Keratinocyte (primary cell): Measurements from ENCODE around the gene GTF3C2. TPM values are rescaled to one million over a fixed set of nuclear protein-coding genes. Genes with fewer than 3 reads are reported as not detected.

Experiments
- DNase-seq: peaks from one replicate; pipeline ENCODE4 v3.0.0-alpha.2; 2011; ENCODE audit warnings: low read depth, missing footprints, low spot score
- FAIRE-seq: peaks from 2 replicates; lab custom pipeline; 2011; peaks lifted over from hg19 to GRCh38; lab: Jason Lieb, UNC
- H2AFZ ChIP-seq: 2 replicates; pipeline ENCODE4 v1.6.0; 2012; ENCODE audit warnings: low read length, control low read depth, inconsistent platforms; ENCODE audit not compliant: control insufficient read depth
- H3K27ac ChIP-seq: 2 replicates; pipeline ENCODE4 v1.5.1; 2011; ENCODE audit warnings: low read length; ENCODE audit not compliant: control insufficient read depth, insufficient read depth
- H3K27me3 ChIP-seq: 3 replicates; pipeline ENCODE4 v1.6.0; 2011; ENCODE audit warnings: low read length; ENCODE audit not compliant: control insufficient read depth, insufficient read depth; ENCODE audit errors: extremely low read depth
- H3K36me3 ChIP-seq, 2 experiments: 2 replicates in 1 of 2; 3 replicates in 1 of 2; pipeline ENCODE4 v1.5.1; 2011; ENCODE audit warnings: low read length in 2 of 2, mild to moderate bottlenecking in 1 of 2; ENCODE audit not compliant: control insufficient read depth in 2 of 2, insufficient read depth in 2 of 2; ENCODE audit errors: extremely low read depth in 1 of 2
- H3K4me1 ChIP-seq: 3 replicates; pipeline ENCODE4 v1.5.1; 2011; ENCODE audit warnings: low read length; ENCODE audit not compliant: control insufficient read depth, insufficient read depth; ENCODE audit errors: extremely low read depth
- H3K4me2 ChIP-seq: 3 replicates; pipeline ENCODE4 v1.6.0; 2011; ENCODE audit warnings: low read depth, low read length; ENCODE audit not compliant: control insufficient read depth, insufficient read depth; ENCODE audit errors: extremely low read depth
- H3K4me3 ChIP-seq, 3 experiments: fragments of 200-600 bp in 1 of 3; sonication (generic) in 1 of 3; 2 replicates in 2 of 3; 3 replicates in 1 of 3; pipeline ENCODE4 v1.5.1; 2011 to 2016; ENCODE audit warnings: low read length in 3 of 3, mild to moderate bottlenecking in 3 of 3, control low read depth in 2 of 3, inconsistent platforms in 1 of 3, low read depth in 1 of 3, mixed read lengths in 1 of 3, mixed run types in 1 of 3, moderate library complexity in 1 of 3; ENCODE audit not compliant: control insufficient read depth in 2 of 3, insufficient read depth in 2 of 3; ENCODE audit errors: extremely low read depth in 1 of 3
- H3K79me2 ChIP-seq: 2 replicates; pipeline ENCODE4 v1.6.0; 2012; ENCODE audit warnings: low read length; ENCODE audit not compliant: control insufficient read depth, insufficient read depth
- H3K9ac ChIP-seq: 3 replicates; pipeline ENCODE4 v1.6.0; 2011; ENCODE audit warnings: low read length; ENCODE audit not compliant: control insufficient read depth, insufficient read depth; ENCODE audit errors: extremely low read depth
- H3K9me1 ChIP-seq: 3 replicates; pipeline ENCODE4 v1.6.0; 2011; ENCODE audit warnings: low read length; ENCODE audit not compliant: control insufficient read depth, insufficient read depth; ENCODE audit errors: extremely low read depth
- H3K9me3 ChIP-seq: 2 replicates; pipeline ENCODE4 v1.5.1; 2012; ENCODE audit warnings: low read depth, low read length; ENCODE audit not compliant: control insufficient read depth
- H4K20me1 ChIP-seq: 3 replicates; pipeline ENCODE4 v1.6.0; 2011; ENCODE audit warnings: low read length; ENCODE audit not compliant: control insufficient read depth, insufficient read depth; ENCODE audit errors: extremely low read depth
- CTCF ChIP-seq, 3 experiments: IDR thresholded peaks in 1 of 3; conservative IDR thresholded peaks in 1 of 3; optimal IDR thresholded peaks in 1 of 3; 2 replicates in 2 of 3; 3 replicates in 1 of 3; pipeline versions ENCODE3 to v1.5.1; 2011; ENCODE audit warnings: low read length in 3 of 3, mild to moderate bottlenecking in 3 of 3, moderate library complexity in 2 of 3, control low read depth in 1 of 3, inconsistent platforms in 1 of 3; ENCODE audit not compliant: insufficient read depth in 2 of 3; ENCODE audit errors: extremely low read depth in 1 of 3
- EZH2 ChIP-seq: IDR thresholded peaks from one replicate; pipeline ENCODE4 v1.6.1; 2012; ENCODE audit warnings: inconsistent platforms, mild to moderate bottlenecking, low read length, moderate library complexity
- dilution Hi-C: fragments of 300-500 bp; cut with MboI; formaldehyde crosslinking; loops from one replicate; pipeline ENCODE4 v1.7.0; 2020; ENCODE audit warnings: low sequenced_read_pairs; ENCODE audit not compliant: extremely low pct_ligation_motif_present
- polyA plus RNA-seq, 5 experiments: library from polyadenylated mRNA; depleted of rRNA in 3 of 5; stranded (reverse) in 3 of 5; stranded (forward) in 1 of 5; unstranded in 1 of 5; fragments of >200 nt; gene quantifications; 1 replicate in 1 of 5; 2 replicates in 3 of 5; 3 replicates in 1 of 5; pipeline versions ENCODE4 v1.2.1 to v1.2.3, GENCODE V29; 2011 to 2012; ENCODE audit warnings: missing spikeins in 2 of 5, low read depth in 1 of 5, low replicate concordance in 1 of 5

The GTF3C2 gene
- polyA plus RNA-seq, 1 donor (not counting 4 experiments of a cell fraction or from before 2014, with no cell fraction given) = 53.4 TPM

GRCh38 chr2:27314709-27315108 is 41.9 kb downstream of the GTF3C2 start:
- H3K4me1 ChIP-seq = no peaks in the 10 kb centered on the region
- no peak overlapping the region for H2AFZ ChIP-seq
- H3K4me3 ChIP-seq = no peak overlapping the region
- H3K36me3 ChIP-seq = peaks cover 6 to 15% of the 10 kb centered on the region in 2 experiments
- DNase-seq = no peak
- no peaks in the 10 kb centered on the region for H3K27me3 ChIP-seq
- no peak for FAIRE-seq
- TF ChIP-seq EZH2 = no peak
- H3K9me1 ChIP-seq = no peaks in the 10 kb centered on the region
- H3K79me2 ChIP-seq = no peaks in the 10 kb centered on the region
- H4K20me1 ChIP-seq = peaks cover 6% of the 10 kb centered on the region
- H3K4me2 ChIP-seq = no peak overlapping the region
- no peak overlapping the region for H3K27ac ChIP-seq
- dilution Hi-C loops = no loop called here
- no peak overlapping the region for H3K9ac ChIP-seq
- no peaks in the 10 kb centered on the region for H3K9me3 ChIP-seq

GRCh38 chr2:27313882-27314645 is 42.5 kb downstream of the GTF3C2 start:
- Histone ChIP-seq H3K9me3 (no peaks in the 10 kb centered on the region), H3K27me3 (no peaks in the 10 kb centered on the region), H4K20me1 (peaks cover 6% of the 10 kb centered on the region), H3K27ac (no peak overlapping the region), H3K9ac (no peak overlapping the region), H3K4me2 (no peak overlapping the region), H3K36me3 (peaks cover 7 to 15% of the 10 kb centered on the region in 2 experiments), H2AFZ (no peak overlapping the region), H3K4me1 (no peaks in the 10 kb centered on the region), H3K4me3 (no peak overlapping the region), H3K79me2 (no peaks in the 10 kb centered on the region), H3K9me1 (no peaks in the 10 kb centered on the region)
- FAIRE-seq (no peak), DNase-seq (no peak)
- dilution Hi-C loops = no loop called here
- no peak for TF ChIP-seq EZH2
- no peak for TF ChIP-seq CTCF (optimal IDR thresholded peaks at IDR 0.05 in 1 of 3, IDR thresholded peaks at IDR 0.05 in 1 of 3, conservative IDR thresholded peaks at IDR 0.05 in 1 of 3; ENCODE audit: extremely low read depth in 1 of 3, insufficient read depth in 2 of 3, low read length in 3 of 3)
